Esophagus muscularis mucosa (tissue), 4 donors: ENCODE results near the gene SLC25A48. TPM values are rescaled to one million over a fixed set of nuclear protein-coding genes. Genes with fewer than 3 reads are reported as not detected.

ENCODE experiments used
- DNase-seq: peaks from one replicate; pipeline ENCODE4 v3.0.0-alpha.2; 2017; ENCODE audit errors: extremely low spot score
- H3K27ac ChIP-seq, 4 donors: fragments of 200-600 bp; sonication (generic); replicated peaks in 1 of 4; 1 replicate in 3 of 4; 2 replicates in 1 of 4; pipeline ENCODE4 v1.5.1; 2016 to 2019; ENCODE audit warnings: mild to moderate bottlenecking in 1 of 4
- H3K27me3 ChIP-seq, 4 donors: fragments of 200-600 bp; sonication (generic); one replicate each; pipeline versions ENCODE4 v1.5.1 to v1.6.0; 2016 to 2019
- H3K36me3 ChIP-seq, 4 donors: fragments of 200-600 bp; sonication (generic); one replicate each; pipeline ENCODE4 v1.5.1; 2016 to 2019
- H3K4me1 ChIP-seq, 4 donors: fragments of 200-600 bp; sonication (generic); one replicate each; pipeline ENCODE4 v1.5.1; 2016 to 2019
- H3K4me3 ChIP-seq, 4 donors: fragments of 200-600 bp; sonication (generic); 1 replicate in 2 of 4; 2 replicates in 2 of 4; pipeline ENCODE4 v1.5.1; 2016 to 2019; ENCODE audit warnings: mild to moderate bottlenecking in 4 of 4, moderate library complexity in 1 of 4
- H3K9me3 ChIP-seq, 4 donors: fragments of 200-600 bp; sonication (generic); 1 replicate in 3 of 4; 2 replicates in 1 of 4; pipeline ENCODE4 v1.5.1; 2016 to 2019
- EP300 ChIP-seq: sonication (generic); formaldehyde crosslinking; IDR thresholded peaks from one replicate; pipeline ENCODE4 v1.6.1; 2017; ENCODE audit warnings: antibody characterized with exemption
- POLR2A ChIP-seq: fragments of 450-650 bp; IDR thresholded peaks from one replicate; pipeline ENCODE4 v1.6.1; 2017; ENCODE audit warnings: antibody characterized with exemption, moderate library complexity, mild to moderate bottlenecking, low read depth
- POLR2AphosphoS5 ChIP-seq, 2 donors: sonication (generic); formaldehyde crosslinking; IDR thresholded peaks; one replicate each; pipeline ENCODE4 v1.6.1; 2017; ENCODE audit warnings: antibody characterized with exemption in 2 of 2
- WGBS: methylation state at CpG from one replicate; pipeline ENCODE4 v1.1.5; 2018; 5-methylcytosine and 5-hydroxymethylcytosine counted together
- intact Hi-C: fragments of 100-400 bp; cut with DNase I; formaldehyde crosslinking; loops from one replicate; pipeline ENCODE4 v1.15.1; 2023
- total RNA-seq, 4 donors: library from RNA; depleted of rRNA; stranded (reverse); fragments of >200 nt; gene quantifications; one replicate each; pipeline versions ENCODE4 v1.1.0 to v1.2.1, GENCODE V29; 2016
- TF ChIP-seq, protein P1 (sequence below), 3 experiments: fragments of 200-600 bp in 2 of 3; fragments of 450-650 bp in 1 of 3; sonication (generic) in 2 of 3; IDR thresholded peaks; one replicate each; pipeline ENCODE4 v1.5.1; 2017 to 2019; ENCODE audit warnings: antibody characterized with exemption in 3 of 3, mild to moderate bottlenecking in 2 of 3, moderate library complexity in 1 of 3

Gene SLC25A48
- total RNA-seq, 4 donors from 2014 or later, result 0.40 to 0.42 TPM; not detected in 2

GRCh38 chr5:135879591-135879990, 45.1 kb downstream of the SLC25A48 start:
- intact Hi-C loops, result no loop called here
- WGBS, result 85% methylated on average over 2 of the region's 3 CpGs
- Histone ChIP-seq H3K9me3 (no peaks in the 10 kb centered on the region), H3K27me3 (no peaks in the 10 kb centered on the region), H3K27ac (peak overlapping the region in 2 of 4 donors; percentile 56 to 67), H3K4me1 (peaks cover 14 to 55% (median 50%) of the 10 kb centered on the region in 4 donors), H3K36me3 (no peaks in the 10 kb centered on the region), H3K4me3 (no peak overlapping the region)
- TF ChIP-seq, protein P1, sequence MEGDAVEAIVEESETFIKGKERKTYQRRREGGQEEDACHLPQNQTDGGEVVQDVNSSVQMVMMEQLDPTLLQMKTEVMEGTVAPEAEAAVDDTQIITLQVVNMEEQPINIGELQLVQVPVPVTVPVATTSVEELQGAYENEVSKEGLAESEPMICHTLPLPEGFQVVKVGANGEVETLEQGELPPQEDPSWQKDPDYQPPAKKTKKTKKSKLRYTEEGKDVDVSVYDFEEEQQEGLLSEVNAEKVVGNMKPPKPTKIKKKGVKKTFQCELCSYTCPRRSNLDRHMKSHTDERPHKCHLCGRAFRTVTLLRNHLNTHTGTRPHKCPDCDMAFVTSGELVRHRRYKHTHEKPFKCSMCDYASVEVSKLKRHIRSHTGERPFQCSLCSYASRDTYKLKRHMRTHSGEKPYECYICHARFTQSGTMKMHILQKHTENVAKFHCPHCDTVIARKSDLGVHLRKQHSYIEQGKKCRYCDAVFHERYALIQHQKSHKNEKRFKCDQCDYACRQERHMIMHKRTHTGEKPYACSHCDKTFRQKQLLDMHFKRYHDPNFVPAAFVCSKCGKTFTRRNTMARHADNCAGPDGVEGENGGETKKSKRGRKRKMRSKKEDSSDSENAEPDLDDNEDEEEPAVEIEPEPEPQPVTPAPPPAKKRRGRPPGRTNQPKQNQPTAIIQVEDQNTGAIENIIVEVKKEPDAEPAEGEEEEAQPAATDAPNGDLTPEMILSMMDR (IDR thresholded peaks at IDR 0.05), result no peak
- no peak for TF ChIP-seq POLR2A
- no peak for TF ChIP-seq EP300
- TF ChIP-seq POLR2AphosphoS5 (IDR thresholded peaks at IDR 0.05), result no peak
- no peak for DNase-seq

GRCh38 chr5:135880278-135880677, 45.8 kb downstream of the SLC25A48 start:
- Histone ChIP-seq H3K27ac (peak overlapping the region in 2 of 4 donors; percentile 63 to 67), H3K36me3 (no peaks in the 10 kb centered on the region)
- 75% methylated on average over 3 of the region's 3 CpGs for WGBS

DNA sequence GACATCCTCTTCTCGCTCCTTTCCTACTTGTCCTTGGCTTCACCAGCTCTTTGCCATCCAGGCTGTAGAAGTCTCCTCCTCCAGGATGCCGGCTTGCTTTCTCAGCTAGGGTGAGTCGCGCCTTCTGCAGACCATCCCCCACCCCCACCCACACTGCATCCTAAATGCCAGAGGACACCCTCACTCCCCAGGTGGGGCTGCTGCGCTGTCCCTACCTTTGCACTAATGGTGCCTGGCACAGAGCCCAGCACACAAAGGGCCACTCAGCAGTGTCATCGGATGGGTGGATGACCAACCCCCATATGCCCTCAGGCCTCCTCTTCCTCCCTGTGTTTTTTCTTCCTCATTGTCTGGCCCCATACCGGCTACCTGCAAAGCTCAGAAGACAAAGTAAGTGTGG, 46.3 kb downstream of the SLC25A48 start:
- H3K9me3 ChIP-seq, result no peaks in the 10 kb centered on the region
- no peak overlapping the region for H3K4me3 ChIP-seq
- intact Hi-C loops, result no loop called here
- TF ChIP-seq POLR2A (no peak), POLR2AphosphoS5 (IDR thresholded peaks at IDR 0.05) (no peak), EP300 (no peak)
- TF ChIP-seq, protein P1 (IDR thresholded peaks at IDR 0.05), result no peak
- H3K4me1 ChIP-seq, result peaks cover 14 to 55% (median 50%) of the 10 kb centered on the region in 4 donors
- H3K27ac ChIP-seq, result peak overlapping the region; percentile 48 to 67 (median 57)
- no peaks in the 10 kb centered on the region for H3K36me3 ChIP-seq
- 68% methylated on average over 7 of the region's 7 CpGs for WGBS
- H3K27me3 ChIP-seq, result no peaks in the 10 kb centered on the region
- DNase-seq, result no peak

More at GRCh38 chr5:135880278-135880677, 45.8 kb downstream of the SLC25A48 start:
- intact Hi-C loops, result no loop called here
- no peak for DNase-seq
- H3K27me3 ChIP-seq, result no peaks in the 10 kb centered on the region
- H3K9me3 ChIP-seq, result no peaks in the 10 kb centered on the region
- TF ChIP-seq, protein P1 (IDR thresholded peaks at IDR 0.05), result no peak
- TF ChIP-seq EP300 (no peak), POLR2AphosphoS5 (IDR thresholded peaks at IDR 0.05) (no peak), POLR2A (no peak)
- no peak overlapping the region for H3K4me3 ChIP-seq
- peaks cover 14 to 55% (median 50%) of the 10 kb centered on the region in 4 donors for H3K4me1 ChIP-seq

DNA sequence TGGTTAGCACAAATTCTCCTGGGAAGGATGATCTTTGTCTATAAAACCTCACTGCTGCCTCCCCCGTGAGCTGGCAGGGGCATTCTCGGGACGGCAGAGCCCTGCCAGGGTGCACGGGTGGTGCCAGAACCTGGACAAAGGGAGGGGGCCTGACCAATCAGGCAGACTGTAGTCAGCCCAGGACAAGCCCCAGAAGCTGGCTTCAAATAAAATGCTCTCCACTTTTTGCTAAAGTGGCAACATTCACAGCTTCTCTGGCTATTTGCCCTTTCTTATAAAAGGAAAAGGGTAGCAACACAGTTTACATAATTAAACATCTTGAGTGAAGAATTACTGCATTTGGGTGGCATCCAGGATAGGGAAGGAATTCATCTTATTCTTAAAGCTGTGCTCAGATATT, 46.8 kb downstream of the SLC25A48 start:
- H3K27ac ChIP-seq, result peak overlapping the region; percentile 48 to 67 (median 57)

More for the DNA sequence above, 46.8 kb downstream of the SLC25A48 start:
- no peaks in the 10 kb centered on the region for H3K27me3 ChIP-seq
- intact Hi-C loops, result no loop called here
- peaks cover 14 to 55% (median 50%) of the 10 kb centered on the region in 4 donors for H3K4me1 ChIP-seq
- no peaks in the 10 kb centered on the region for H3K9me3 ChIP-seq
- H3K4me3 ChIP-seq, result no peak overlapping the region
- no peak for DNase-seq
- H3K36me3 ChIP-seq, result no peaks in the 10 kb centered on the region
- WGBS, result 33% methylated on average over 4 of the region's 4 CpGs
- no peak for TF ChIP-seq EP300
- TF ChIP-seq, protein P1 (IDR thresholded peaks at IDR 0.05), result no peak
- no peak for TF ChIP-seq POLR2AphosphoS5 (IDR thresholded peaks at IDR 0.05)
- no peak for TF ChIP-seq POLR2A
